H1 (cell line): ENCODE results near the gene DNAL4. TPM values are rescaled to one million over a fixed set of nuclear protein-coding genes. Genes with fewer than 3 reads are reported as not detected.
"Not testable (repeated sequence)": the region's sequence is repeated elsewhere in the genome, so short reads cannot be mapped to it uniquely, and the experiment has no call there.

Experiments used
- CTCF ChIA-PET: fragments of 300-600 bp; sonication (Branson Sonifier 250); formaldehyde crosslinking; loops from one replicate; lab custom pipeline; 2021; ENCODE audit not compliant: partially characterized antibody; lab: Charles Lee
- POLR2A ChIA-PET: fragments of 300-600 bp; sonication (Branson Sonifier 250); formaldehyde crosslinking; loops from one replicate; lab custom pipeline; 2021; ENCODE audit warnings: inconsistent platforms; ENCODE audit not compliant: partially characterized antibody; lab: Charles Lee
- DNase-seq, 2 experiments: peaks; one replicate each; pipeline versions ENCODE4 v3.0.0 to v3.0.0-alpha.2; 2010 to 2022; ENCODE audit warnings: low spot score in 2 of 2, low read depth in 1 of 2, mixed read lengths in 1 of 2
- FAIRE-seq: peaks from 2 replicates; lab custom pipeline; 2011; peaks lifted over from hg19 to GRCh38; lab: Jason Lieb, UNC
- H2AFZ ChIP-seq: 2 replicates; pipeline ENCODE4 v1.8.1; 2012; ENCODE audit warnings: low read length, inconsistent platforms
- H2AK5ac ChIP-seq: 2 replicates; pipeline ENCODE4 v1.6.1; 2013; ENCODE audit warnings: low read depth, low read length
- H2BK120ac ChIP-seq: replicated peaks from 2 replicates; pipeline ENCODE3; 2013; ENCODE audit warnings: low read depth, low read length, inconsistent platforms
- H2BK12ac ChIP-seq: 2 replicates; pipeline ENCODE4 v1.6.1; 2013; ENCODE audit warnings: low read depth, low read length
- H2BK15ac ChIP-seq: 2 replicates; pipeline ENCODE4 v1.6.1; 2013; ENCODE audit warnings: low read length
- H2BK20ac ChIP-seq: 2 replicates; pipeline ENCODE4 v1.6.1; 2013; ENCODE audit warnings: low read length
- H2BK5ac ChIP-seq: 2 replicates; pipeline ENCODE4 v1.6.1; 2013; ENCODE audit warnings: low read depth, low read length
- H3K14ac ChIP-seq: 2 replicates; pipeline ENCODE4 v1.6.1; 2013; ENCODE audit warnings: inconsistent platforms; ENCODE audit not compliant: insufficient read length
- H3K18ac ChIP-seq: 2 replicates; pipeline ENCODE4 v1.6.1; 2013; ENCODE audit warnings: low read length; ENCODE audit errors: extremely low read depth
- H3K23ac ChIP-seq: 2 replicates; pipeline ENCODE4 v1.6.1; 2013; ENCODE audit warnings: inconsistent platforms; ENCODE audit not compliant: insufficient read length
- H3K23me2 ChIP-seq: 2 replicates; pipeline ENCODE4 v1.6.1; 2013; ENCODE audit warnings: low read depth, low read length
- H3K27ac ChIP-seq: 2 replicates; pipeline ENCODE4 v1.6.1; 2011; ENCODE audit warnings: low read depth, low read length, inconsistent platforms
- H3K27me3 ChIP-seq, 4 experiments: replicated peaks in 1 of 4; 1 replicate in 1 of 4; 2 replicates in 3 of 4; pipeline versions ENCODE4 v1.6.1 to v1.8.1; 2011 to 2013; ENCODE audit warnings: low read length in 3 of 4, mild to moderate bottlenecking in 3 of 4, inconsistent platforms in 2 of 4, mixed read lengths in 2 of 4, moderate library complexity in 1 of 4; ENCODE audit not compliant: control insufficient read depth in 3 of 4, insufficient read depth in 3 of 4; ENCODE audit errors: extremely low read depth in 1 of 4
- H3K36me3 ChIP-seq, 4 experiments: 2 replicates each; pipeline versions ENCODE4 v1.6.1 to v1.8.1; 2011 to 2013; ENCODE audit warnings: mild to moderate bottlenecking in 4 of 4, low read length in 3 of 4, moderate library complexity in 2 of 4, control low read depth in 1 of 4, inconsistent platforms in 1 of 4; ENCODE audit not compliant: insufficient read depth in 4 of 4, control insufficient read depth in 2 of 4
- H3K4ac ChIP-seq: replicated peaks from 2 replicates; pipeline ENCODE3; 2013; ENCODE audit warnings: low read length, low read depth, mixed read lengths, inconsistent platforms; ENCODE audit not compliant: insufficient read length
- H3K4me1 ChIP-seq, 4 experiments: replicated peaks in 1 of 4; 1 replicate in 1 of 4; 2 replicates in 3 of 4; pipeline versions ENCODE4 v1.6.1 to v1.8.1; 2011 to 2013; ENCODE audit warnings: low read length in 3 of 4, inconsistent platforms in 2 of 4, mixed read lengths in 1 of 4; ENCODE audit not compliant: insufficient read depth in 4 of 4, control insufficient read depth in 3 of 4
- H3K4me2 ChIP-seq, 2 experiments: 2 replicates each; pipeline versions ENCODE4 v1.6.1 to v1.8.1; 2011 to 2013; ENCODE audit warnings: low read depth in 2 of 2, low read length in 2 of 2, control low read depth in 1 of 2, inconsistent platforms in 1 of 2, mild to moderate bottlenecking in 1 of 2; ENCODE audit not compliant: insufficient read depth in 1 of 2
- H3K4me3 ChIP-seq, 4 experiments: fragments of 200-600, 300-600 bp in 1 of 4; sonication (generic), shearing (Covaris generic), sonication (Bioruptor Twin) in 1 of 4; 2 replicates each; pipeline versions ENCODE4 v1.5.1 to v1.8.1; 2011 to 2016; ENCODE audit warnings: low read length in 4 of 4, low read depth in 3 of 4, control low read depth in 2 of 4, inconsistent platforms in 2 of 4, mild to moderate bottlenecking in 2 of 4, mixed read lengths in 1 of 4, moderate library complexity in 1 of 4; ENCODE audit not compliant: insufficient read depth in 2 of 4; ENCODE audit errors: extremely low read depth in 1 of 4
- H3K56ac ChIP-seq: replicated peaks from 2 replicates; pipeline ENCODE3; 2013; ENCODE audit warnings: low read depth, mild to moderate bottlenecking, mixed read lengths, low read length, inconsistent platforms; ENCODE audit not compliant: insufficient read length
- H3K79me1 ChIP-seq: 2 replicates; pipeline ENCODE4 v1.6.1; 2013; ENCODE audit warnings: low read depth, low read length, control low read depth
- H3K79me2 ChIP-seq, 2 experiments: 2 replicates each; pipeline versions ENCODE4 v1.6.1 to v1.8.1; 2012 to 2013; ENCODE audit warnings: low read length in 2 of 2, mild to moderate bottlenecking in 2 of 2, inconsistent platforms in 1 of 2; ENCODE audit not compliant: insufficient read depth in 2 of 2, control insufficient read depth in 1 of 2
- H3K9ac ChIP-seq, 4 experiments: replicated peaks in 1 of 4; 1 replicate in 1 of 4; 2 replicates in 3 of 4; pipeline versions ENCODE4 v1.6.1 to v1.8.1; 2011 to 2013; ENCODE audit warnings: low read depth in 3 of 4, low read length in 3 of 4, control low read depth in 2 of 4, mild to moderate bottlenecking in 2 of 4, moderate library complexity in 2 of 4, inconsistent platforms in 1 of 4; ENCODE audit errors: extremely low read depth in 1 of 4
- H3K9me3 ChIP-seq, 2 experiments: 2 replicates each; pipeline versions ENCODE4 v1.6.1 to v1.8.1; 2012 to 2013; ENCODE audit warnings: mild to moderate bottlenecking in 2 of 2, moderate library complexity in 2 of 2, control low read depth in 1 of 2, inconsistent platforms in 1 of 2, low read depth in 1 of 2, low read length in 1 of 2, mixed read lengths in 1 of 2; ENCODE audit not compliant: insufficient read depth in 2 of 2
- H4K20me1 ChIP-seq, 2 experiments: replicated peaks in 1 of 2; 2 replicates each; pipeline versions ENCODE3 to v1.8.1; 2011 to 2013; ENCODE audit warnings: inconsistent platforms in 2 of 2, low read length in 2 of 2, mild to moderate bottlenecking in 1 of 2; ENCODE audit not compliant: insufficient read depth in 2 of 2, control insufficient read depth in 1 of 2
- H4K5ac ChIP-seq: 2 replicates; pipeline ENCODE4 v1.6.1; 2013; ENCODE audit warnings: low read length, low read depth, mixed read lengths, inconsistent platforms; ENCODE audit not compliant: insufficient read length
- H4K8ac ChIP-seq: 2 replicates; pipeline ENCODE4 v1.8.0; 2013; ENCODE audit warnings: mild to moderate bottlenecking, moderate library complexity, low read length, inconsistent platforms; ENCODE audit not compliant: insufficient read depth; ENCODE audit errors: extremely low read depth
- H4K91ac ChIP-seq: replicated peaks from 2 replicates; pipeline ENCODE3; 2013; ENCODE audit warnings: low read length, mixed read lengths, inconsistent platforms; ENCODE audit not compliant: insufficient read length
- RAD21 ChIP-seq, 2 experiments: IDR thresholded peaks in 1 of 2; conservative IDR thresholded peaks in 1 of 2; 2 replicates each; pipeline ENCODE4 v1.6.1; 2011; ENCODE audit warnings: low read depth in 2 of 2, low read length in 2 of 2, improper control_type of control experiment in 1 of 2, inconsistent platforms in 1 of 2, mild to moderate bottlenecking in 1 of 2, moderate library complexity in 1 of 2
- WGBS, 2 experiments: shearing (Covaris generic) in 1 of 2; methylation state at CpG; one replicate each; pipeline versions ENCODE4 v1.1.6 to v1.1.7; 2013 to 2015; ENCODE audit warnings: low lambda C conversion rate in 2 of 2, mixed read lengths in 2 of 2, inconsistent platforms in 1 of 2, low coverage in 1 of 2, missing lambda C conversion rate in 1 of 2; ENCODE audit not compliant: insufficient replicate concordance in 2 of 2, insufficient coverage in 1 of 2, insufficient read length in 1 of 2; ENCODE audit errors: extremely low coverage in 1 of 2, missing lambda C conversion rate in 1 of 2; 5-methylcytosine and 5-hydroxymethylcytosine counted together
- polyA plus RNA-seq, 7 experiments: library from polyadenylated mRNA; depleted of rRNA in 3 of 7; stranded (reverse) in 5 of 7; unstranded in 2 of 7; fragments of >200 nt in 5 of 7; fragments of 200-250 nt in 2 of 7; gene quantifications; 1 replicate in 5 of 7; 2 replicates in 1 of 7; 4 replicates in 1 of 7; pipeline versions ENCODE4 v1.2.1 to v1.2.3, GENCODE V29; 2011 to 2013; ENCODE audit warnings: missing spikeins in 2 of 7, mixed read lengths in 2 of 7
- total RNA-seq: library from RNA; stranded (reverse); fragmentation: NEBNext Ultra II Directional; extraction: Animal tissue kit (Norgen Biotek cat#: 25700); gene quantifications from 2 replicates; pipeline ENCODE4 v1.2.1, GENCODE V29; 2021

DNAL4 gene
- total and polyA plus RNA-seq, 2 of the 8 experiments (the other 6 are each of a cell fraction or from before 2014, with no cell fraction given): 8.8 to 14.0 TPM

DNA sequence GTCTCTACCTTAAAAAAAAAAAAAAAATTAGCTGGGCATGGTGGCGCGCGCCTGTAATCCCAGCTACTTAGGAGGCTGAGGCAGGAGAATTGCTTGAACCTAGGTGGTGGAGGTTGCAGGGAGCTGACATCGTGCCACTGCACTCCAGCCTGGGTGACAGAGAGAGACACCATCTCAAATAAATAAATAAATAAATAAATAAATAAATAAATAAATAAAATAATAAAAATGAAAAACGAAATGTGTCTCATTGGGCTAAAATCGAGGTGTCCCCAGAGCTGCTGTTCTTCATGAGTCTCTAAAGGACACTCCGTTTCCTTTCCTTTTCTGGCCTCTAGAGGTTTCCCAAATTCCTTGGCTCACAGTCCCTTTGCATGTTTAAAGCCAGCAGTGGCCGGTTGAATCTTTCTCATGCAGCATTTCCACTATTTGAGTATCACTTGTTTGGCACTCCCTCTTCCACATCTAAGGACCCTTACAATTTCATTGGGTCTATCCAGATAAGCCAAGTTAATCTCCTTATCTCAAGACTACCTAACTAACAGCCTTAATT is 11.2 kb upstream of the DNAL4 start:
- H3K56ac ChIP-seq, H3K18ac ChIP-seq, H2BK120ac ChIP-seq, H2AK5ac ChIP-seq, H3K9me3 ChIP-seq, H3K23ac ChIP-seq, H3K4ac ChIP-seq, H3K4me1 ChIP-seq, H3K9ac ChIP-seq, DNase-seq, H4K20me1 ChIP-seq, H4K5ac ChIP-seq, H4K91ac ChIP-seq, H2BK20ac ChIP-seq, POLR2A ChIA-PET, H3K36me3 ChIP-seq: not testable (repeated sequence)
- CTCF ChIA-PET: interaction anchor here (0.6 to 1.7 kb wide), 5 partner anchors 21 to 166 kb away, joined by 3 to 4 read pairs (median 3); no protein-coding TSS in a partner anchor
- 0 out of 4 replicates have a peak, but pooled peaks of 1 of the 2 experiments have one; percentile 9 for TF ChIP-seq RAD21 (IDR thresholded peaks at IDR 0.05 in 1 of 2, conservative IDR thresholded peaks at IDR 0.05 in 1 of 2; ENCODE audit: low read depth in 2 of 2, low read length in 2 of 2)
- TF ChIP-seq, all 59 proteins: peak for 1; not testable (repeated sequence) for 58
- H3K4me3 ChIP-seq, H3K23me2 ChIP-seq, H2BK5ac ChIP-seq, H3K14ac ChIP-seq, H3K27ac ChIP-seq, H2AFZ ChIP-seq, H2BK12ac ChIP-seq, H3K79me1 ChIP-seq, H3K4me2 ChIP-seq, H3K79me2 ChIP-seq, FAIRE-seq, H4K8ac ChIP-seq, H2BK15ac ChIP-seq, H3K27me3 ChIP-seq: not testable (repeated sequence)
- WGBS, 2 experiments: 67% methylated on average over 5 of the region's 8 CpGs; no CpG with 5 or more reads in 1 of the 2 experiments
